Stimulated activated CD8-positive, alpha-beta memory T cell treated with anti-CD3 and anti-CD28 coated beads, Interleukin-2, amount 100 ng/mL, for 48 hours (primary cell): ENCODE measurements around the gene PHYHD1.

Experiments used
- DNase-seq, 2 donors: peaks; one replicate each; pipeline ENCODE4 v3.0.0-alpha.2; 2020; ENCODE audit warnings: low read depth in 2 of 2

The PHYHD1 gene

DNA sequence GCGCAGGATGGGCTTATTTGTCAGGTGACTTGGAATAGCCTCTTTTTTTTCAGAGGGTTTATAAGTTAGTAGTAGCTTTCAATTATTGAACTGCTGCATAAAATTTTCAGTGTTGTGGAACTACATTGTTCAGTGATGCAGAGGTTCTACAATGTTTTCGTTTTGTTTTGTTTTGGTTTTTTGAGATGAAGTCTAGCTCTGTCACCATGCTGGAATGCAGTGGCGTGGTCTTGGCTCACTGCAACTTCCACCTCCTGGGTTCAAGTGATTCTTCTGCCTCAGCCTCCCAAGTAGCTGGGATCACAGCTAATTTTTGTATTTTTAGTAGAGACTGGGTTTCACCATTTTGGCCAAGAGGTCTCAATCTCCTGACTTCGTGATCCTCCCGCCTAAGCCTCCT, 48.7 kb downstream of the PHYHD1 start:
- DNase-seq = no peak

DNA sequence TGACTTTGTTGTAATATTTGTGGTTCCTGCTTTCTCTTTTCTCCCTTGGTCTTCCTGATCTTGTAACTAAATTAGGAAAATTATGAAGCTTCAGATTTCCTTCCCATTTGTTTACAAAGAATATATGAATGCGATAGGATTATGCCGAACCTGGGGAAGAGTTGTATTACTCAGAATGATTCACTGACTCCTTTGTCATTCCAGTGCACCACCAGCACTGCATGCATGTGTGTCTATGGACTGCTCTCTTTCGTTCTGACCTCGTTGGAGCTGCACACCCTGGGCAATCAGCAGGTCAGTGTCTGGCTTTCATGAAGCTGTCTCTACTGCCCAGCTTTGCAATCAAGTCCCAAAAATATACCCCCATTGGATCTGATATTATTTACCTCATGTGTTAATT, 52.2 kb downstream of the PHYHD1 start:
- no peak for DNase-seq

DNA sequence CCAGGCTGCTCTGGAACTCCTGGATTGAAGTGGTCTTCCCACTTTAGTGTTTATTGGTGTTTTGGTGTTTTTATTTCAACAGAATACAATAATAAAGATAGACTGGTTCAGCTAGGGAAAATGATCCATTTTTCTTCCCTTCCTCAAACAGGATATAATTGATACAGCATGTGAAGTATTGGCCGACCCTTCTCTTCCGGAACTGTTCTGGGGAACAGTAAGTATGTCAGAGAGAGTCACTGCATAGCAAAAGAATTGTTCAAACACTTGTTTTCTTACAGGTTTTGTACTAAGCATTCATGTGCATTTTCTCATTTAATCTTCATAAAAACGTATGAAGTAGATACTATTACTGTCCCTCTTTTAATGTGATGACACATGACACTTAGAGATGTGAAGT, 58.3 kb downstream of the PHYHD1 start:
- DNase-seq = no peak

DNA sequence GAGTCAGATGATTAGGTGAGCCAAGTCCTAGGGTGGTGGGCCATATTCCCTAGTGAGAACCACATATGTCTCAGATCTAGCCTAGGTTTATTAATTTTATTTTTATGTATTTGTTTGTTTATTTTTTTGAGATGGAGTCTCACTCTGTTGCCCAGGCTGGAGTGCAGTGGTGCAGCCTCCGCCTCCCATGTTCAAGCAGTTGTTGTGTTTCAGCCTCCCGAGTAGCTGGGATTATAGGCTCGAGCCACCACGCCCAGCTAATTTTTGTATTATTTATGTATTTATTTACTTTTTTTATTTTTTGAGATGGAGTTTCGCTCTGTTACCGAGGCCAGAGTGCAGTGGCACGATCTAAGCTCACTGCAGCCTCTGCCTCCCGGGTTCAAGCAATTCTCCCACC, 62.8 kb downstream of the PHYHD1 start:
- DNase-seq = no peak

DNA sequence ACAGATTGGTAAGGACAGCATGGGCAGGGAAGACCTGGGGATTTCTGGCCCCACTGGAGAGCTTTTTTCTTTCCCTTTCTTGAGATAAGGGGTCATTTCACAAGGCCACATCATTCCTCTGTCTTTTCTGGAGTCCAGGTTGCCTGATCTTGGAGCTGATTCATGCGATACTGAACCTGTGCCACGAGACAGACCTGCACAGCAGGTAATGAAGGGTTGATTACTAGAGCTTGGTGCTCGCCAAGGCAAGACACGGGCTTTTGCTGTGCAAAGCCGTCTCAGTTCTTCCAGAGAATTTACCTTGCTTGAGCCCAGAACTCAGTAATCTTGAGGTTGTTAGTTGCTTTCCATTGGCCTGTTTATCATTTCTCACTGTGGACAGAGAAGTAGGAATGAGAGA, 65.9 kb downstream of the PHYHD1 start:
- DNase-seq = no peak

DNA sequence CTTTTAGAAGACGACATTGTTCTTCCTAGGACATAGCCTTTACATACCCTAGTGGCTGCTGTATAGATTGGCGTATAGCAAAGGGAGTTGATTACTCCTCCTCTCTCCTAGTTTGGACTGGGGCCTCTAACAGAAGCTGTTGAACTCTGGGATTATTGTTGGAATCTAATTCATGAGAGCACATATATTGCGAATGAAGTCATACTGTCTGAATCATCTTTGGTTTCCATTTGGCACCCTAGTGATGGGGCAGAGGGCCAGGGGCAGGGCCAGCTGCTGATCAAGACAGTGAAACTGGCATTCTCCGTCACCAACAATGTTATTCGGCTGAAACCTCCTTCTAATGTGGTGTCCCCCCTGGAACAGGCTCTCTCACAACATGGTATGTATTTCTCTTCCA, 67.0 kb downstream of the PHYHD1 start:
- DNase-seq = no peak
